HepG2 (cell line): Measurements from ENCODE around the gene METTL26. TPM values are rescaled to one million over a fixed set of nuclear protein-coding genes. Genes with fewer than 3 reads are reported as not detected.

Experiments
- HBP1 ChIP-seq: IDR thresholded peaks from 2 replicates; pipeline ENCODE4 v1.6.1; 2016; ENCODE audit warnings: low read depth, control low read depth
- HNRNPUL1 ChIP-seq: fragments of 200-400 bp; formaldehyde crosslinking; IDR thresholded peaks from 2 replicates; pipeline ENCODE4 v1.6.1; 2017; ENCODE audit warnings: low read depth, mild to moderate bottlenecking, low read length, moderate library complexity
- IKZF1 ChIP-seq: fragments of 450-650 bp; IDR thresholded peaks from 2 replicates; pipeline ENCODE4 v1.7.1; 2016
- IRX3 ChIP-seq: sonication (generic); formaldehyde crosslinking; IDR thresholded peaks from 2 replicates; pipeline ENCODE4 v1.8.1; 2023; ENCODE audit warnings: mild to moderate bottlenecking, low read depth, missing genetic modification reagents, borderline replicate concordance
- MAF1 ChIP-seq: sonication (generic); formaldehyde crosslinking; IDR thresholded peaks from 2 replicates; pipeline ENCODE4 v1.5.0; 2020; ENCODE audit warnings: missing genetic modification reagents, borderline replicate concordance
- MXD3 ChIP-seq: IDR thresholded peaks from 2 replicates; pipeline ENCODE4 v1.6.1; 2016; ENCODE audit warnings: mild to moderate bottlenecking, missing biosample characterization, missing genetic modification reagents
- MZF1 ChIP-seq: sonication (generic); formaldehyde crosslinking; IDR thresholded peaks from 2 replicates; pipeline ENCODE4 v1.8.1; 2023; ENCODE audit warnings: mild to moderate bottlenecking, missing genetic modification reagents, borderline replicate concordance
- NFE2L2 ChIP-seq: fragments of 150-350 bp; IDR thresholded peaks from 2 replicates; pipeline ENCODE4 v1.6.1; 2014; ENCODE audit warnings: low read length
- THAP8 ChIP-seq: sonication (generic); formaldehyde crosslinking; IDR thresholded peaks from 2 replicates; pipeline ENCODE4 v1.5.1; 2020; ENCODE audit warnings: missing genetic modification reagents, mild to moderate bottlenecking, borderline replicate concordance
- TP53 ChIP-seq: sonication (generic); formaldehyde crosslinking; conservative IDR thresholded peaks from 2 replicates; pipeline ENCODE4 v1.4.0; 2020; ENCODE audit warnings: missing genetic modification reagents
- TRIM22 ChIP-seq: fragments of 450-650 bp; IDR thresholded peaks from 2 replicates; pipeline ENCODE4 v1.6.1; 2017
- TSC22D2 ChIP-seq: sonication (generic); formaldehyde crosslinking; IDR thresholded peaks from 2 replicates; pipeline ENCODE4 v1.5.1; 2020; ENCODE audit warnings: missing genetic modification reagents, mild to moderate bottlenecking, borderline replicate concordance
- WIZ ChIP-seq: sonication (generic); formaldehyde crosslinking; IDR thresholded peaks from 2 replicates; pipeline ENCODE4 v1.5.1; 2020; ENCODE audit warnings: mild to moderate bottlenecking, missing genetic modification reagents
- ZBTB44 ChIP-seq: sonication (generic); formaldehyde crosslinking; IDR thresholded peaks from 2 replicates; pipeline ENCODE4 v1.4.0; 2020; ENCODE audit warnings: missing genetic modification reagents
- ZNF274 ChIP-seq: sonication (generic); formaldehyde crosslinking; IDR thresholded peaks from 2 replicates; pipeline ENCODE4 v1.5.1; 2020; ENCODE audit warnings: mild to moderate bottlenecking, missing genetic modification reagents
- ZNF280D ChIP-seq: sonication (generic); formaldehyde crosslinking; IDR thresholded peaks from 2 replicates; pipeline ENCODE4 v1.5.1; 2020; ENCODE audit warnings: mild to moderate bottlenecking, missing genetic modification reagents
- ZNF788 ChIP-seq: sonication (generic); formaldehyde crosslinking; IDR thresholded peaks from 2 replicates; pipeline ENCODE4 v1.5.0; 2020; ENCODE audit warnings: mild to moderate bottlenecking, missing genetic modification reagents, borderline replicate concordance
- ZNF800 ChIP-seq: sonication (generic); formaldehyde crosslinking; IDR thresholded peaks from 2 replicates; pipeline ENCODE4 v1.4.0; 2020; ENCODE audit warnings: missing genetic modification reagents
- polyA plus RNA-seq, 8 experiments: library from polyadenylated mRNA; depleted of rRNA in 3 of 8; stranded (reverse) in 7 of 8; unstranded in 1 of 8; fragments of >200 nt; fragmentation: Illumina TruSeq in 4 of 8; extraction: Trizol in 4 of 8; gene quantifications; 2 replicates each; pipeline versions ENCODE4 v1.2.1 to v1.2.3, GENCODE V29; 2011 to 2016; ENCODE audit warnings: low read depth in 4 of 8, missing spikeins in 1 of 8, mixed read lengths in 1 of 8; ENCODE audit not compliant: insufficient read depth in 1 of 8
- total RNA-seq, 5 experiments: library from RNA; depleted of rRNA; stranded (reverse); fragments of >200 nt; fragmentation: Illumina TruSeq; extraction: Trizol; gene quantifications; 2 replicates each; pipeline ENCODE4 v1.2.3, GENCODE V29; 2016; ENCODE audit warnings: low read depth in 1 of 5

Gene METTL26
- total and polyA plus RNA-seq, 2 of the 13 experiments (the other 11 are each of a cell fraction or from before 2014, with no cell fraction given): 65.5 to 70.1 TPM

GRCh38 chr16:679814-680624, 43.9 kb upstream of the METTL26 start, which contains the start of gene STUB1 (continued):
- TF ChIP-seq MXD3 (CRISPR knock-in tag) (no peak), TRIM22 (no peak), NFE2L2 (no peak), WIZ (CRISPR knock-in tag) (no peak), ZNF274 (CRISPR knock-in tag) (no peak), MZF1 (no peak), ZNF280D (CRISPR knock-in tag) (no peak), MAF1 (no peak), TSC22D2 (CRISPR knock-in tag) (no peak), IKZF1 (no peak), ZBTB44 (no peak), IRX3 (no peak), HBP1 (no peak), ZNF800 (CRISPR knock-in tag) (no peak), ZNF788 (CRISPR knock-in tag) (no peak), TP53 (CRISPR knock-in tag) (no peak), THAP8 (CRISPR knock-in tag) (0 out of 2 replicates have a peak, but pooled peaks have one; percentile 43), HNRNPUL1 (no peak)
